Psoas muscle (tissue), 8 donors: ENCODE measurements around the gene C12orf56. TPM values are rescaled to one million over a fixed set of nuclear protein-coding genes. Genes with fewer than 3 reads are reported as not detected.
A peak's percentile ranks its signal among the peaks of the same experiment; 100 is the strongest.

Source experiments
- ATAC-seq, 4 donors: fragments of 200-7000 bp; cut with Tn5 transposase; one replicate each; pipeline ENCODE4 v1.9.1; 2020; ENCODE audit warnings: moderate library complexity in 3 of 4, mild to moderate bottlenecking in 2 of 4
- DNase-seq, 2 donors: peaks; one replicate each; pipeline ENCODE4 v3.0.0-alpha.2; 2020
- H3K27ac ChIP-seq: fragments of 200-600 bp; one replicate; pipeline ENCODE4 v1.8.0; 2022
- H3K27me3 ChIP-seq, 3 donors: fragments of 200-600 bp in 1 of 3; one replicate each; pipeline versions ENCODE4 v1.6.1 to v1.8.0; 2013 to 2022; ENCODE audit warnings: low read length in 2 of 3, mild to moderate bottlenecking in 2 of 3, moderate library complexity in 1 of 3; ENCODE audit not compliant: insufficient read depth in 3 of 3
- H3K36me3 ChIP-seq, 2 donors: fragments of 200-600 bp in 1 of 2; one replicate each; pipeline versions ENCODE4 v1.6.1 to v1.8.0; 2013 to 2022; ENCODE audit warnings: low read depth in 1 of 2, mild to moderate bottlenecking in 1 of 2, moderate library complexity in 1 of 2; ENCODE audit not compliant: insufficient read depth in 1 of 2
- H3K4me1 ChIP-seq: fragments of 200-600 bp; one replicate; pipeline ENCODE4 v1.8.0; 2022
- H3K4me3 ChIP-seq: fragments of 200-600 bp; one replicate; pipeline ENCODE4 v1.8.0; 2022; ENCODE audit warnings: mild to moderate bottlenecking
- H3K9me3 ChIP-seq: fragments of 200-600 bp; one replicate; pipeline ENCODE4 v1.8.0; 2022
- WGBS, 3 donors: extraction: QIAGEN DNeasy Blood & Tissue Kit; methylation state at CpG; one replicate each; pipeline versions ENCODE4 v1.1.6 to v1.1.7; 2013; 5-methylcytosine and 5-hydroxymethylcytosine counted together
- intact Hi-C, 2 donors: fragments of 100-400 bp; cut with DNase I; formaldehyde crosslinking; loops; one replicate each; pipeline versions ENCODE4 v1.11.0 to v1.14.2; 2022
- polyA plus RNA-seq, 3 donors: library from polyadenylated mRNA; stranded (reverse); fragments of 200-250 nt; gene quantifications; one replicate each; pipeline ENCODE4 v1.2.3, GENCODE V29; 2013
- total RNA-seq, 4 donors: library from RNA; stranded (reverse); fragmentation: NEBNext Ultra II Directional in 2 of 4; extraction: Animal tissue kit (Norgen Biotek cat#: 25700) in 2 of 4; gene quantifications; one replicate each; pipeline versions ENCODE4 v1.2.1 to v1.2.4, GENCODE V29; 2021 to 2023
- TF ChIP-seq, protein P1 (sequence below): fragments of 200-600 bp; IDR thresholded peaks from one replicate; pipeline ENCODE4 v1.8.0; 2022; ENCODE audit warnings: antibody characterized with exemption
- donor health status: healthy with polysubstance abuse.
- donor health status: DM: no; HTN: no; CAD: no; lungs with moderate emphysema.
- donor health status: Bipolar disorder and iron deficiency.
- donor health status: healthy.
- donor health status: DM: yes; HTN: yes; CAD: no.
- donor health status: DM: no; HTN: no; CAD: no.
- donor health status: DM: no; HTN: no; CAD: no.
- donor health status: DM: yes; HTN: yes; CAD: no.

C12orf56 gene
- total and polyA plus RNA-seq, 7 donors: 0.09 TPM; not detected in 6

DNA sequence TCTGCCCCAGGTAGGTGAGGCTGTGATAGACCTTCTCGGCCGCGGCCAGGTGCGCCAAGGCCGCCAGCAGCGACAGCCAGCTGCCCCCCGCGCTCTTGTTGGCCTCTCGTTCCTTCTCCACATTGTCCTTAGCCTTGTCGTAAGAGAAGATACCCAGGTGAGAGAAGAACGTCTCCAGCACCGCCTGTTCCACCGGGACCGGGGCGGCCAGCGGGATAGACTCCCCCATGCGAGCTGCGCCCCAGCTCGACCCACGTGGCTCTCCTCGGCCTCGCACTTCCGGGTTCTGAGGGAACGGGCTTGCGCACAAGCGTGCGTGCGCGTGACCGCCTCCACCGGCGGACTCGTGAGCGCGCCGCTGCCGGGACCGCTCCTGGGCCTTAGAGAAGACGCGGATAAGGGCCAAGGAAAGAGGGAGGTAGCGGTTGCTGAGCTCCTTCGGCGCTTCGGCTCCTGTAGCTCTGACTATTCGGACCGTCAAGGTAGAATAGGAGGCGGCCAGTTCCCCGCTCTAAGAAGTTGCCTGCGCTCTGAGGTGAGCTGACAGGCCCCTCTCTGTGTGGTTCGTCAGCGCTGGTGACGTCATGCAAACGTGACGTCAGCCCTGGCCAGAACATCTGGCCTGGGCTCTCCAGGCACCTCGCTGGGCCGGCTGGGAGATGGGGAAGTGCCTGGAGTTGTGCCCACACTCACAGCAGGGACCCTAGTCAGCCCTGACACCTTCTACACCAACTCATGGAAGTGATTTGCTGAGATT lies 168.4 kb downstream of the C12orf56 start, which contains the start of gene KICS2:
KICS2 (minus strand) TSS at position 288 of the 757 bp plus-strand sequence; CDS start at position 229, 59 bp downstream.
- H3K27me3 ChIP-seq: no peaks in the 10 kb centered on the region
- peak; percentile 95 to 97 for DNase-seq
- H3K4me1 ChIP-seq: peaks cover 4% of the 10 kb centered on the region
- no peaks in the 10 kb centered on the region for H3K9me3 ChIP-seq
- ATAC-seq: peak; percentile 99 to 100 (median 100)
- WGBS, 3 donors: 0% methylated on average over 54 to 56 of the region's 56 CpGs
- H3K27ac ChIP-seq: peak within 1 kb of the TSS; percentile 97
- no peaks in the 10 kb centered on the region for H3K36me3 ChIP-seq
- peak within 1 kb of the TSS; percentile 95 for H3K4me3 ChIP-seq
- TF ChIP-seq, protein P1, sequence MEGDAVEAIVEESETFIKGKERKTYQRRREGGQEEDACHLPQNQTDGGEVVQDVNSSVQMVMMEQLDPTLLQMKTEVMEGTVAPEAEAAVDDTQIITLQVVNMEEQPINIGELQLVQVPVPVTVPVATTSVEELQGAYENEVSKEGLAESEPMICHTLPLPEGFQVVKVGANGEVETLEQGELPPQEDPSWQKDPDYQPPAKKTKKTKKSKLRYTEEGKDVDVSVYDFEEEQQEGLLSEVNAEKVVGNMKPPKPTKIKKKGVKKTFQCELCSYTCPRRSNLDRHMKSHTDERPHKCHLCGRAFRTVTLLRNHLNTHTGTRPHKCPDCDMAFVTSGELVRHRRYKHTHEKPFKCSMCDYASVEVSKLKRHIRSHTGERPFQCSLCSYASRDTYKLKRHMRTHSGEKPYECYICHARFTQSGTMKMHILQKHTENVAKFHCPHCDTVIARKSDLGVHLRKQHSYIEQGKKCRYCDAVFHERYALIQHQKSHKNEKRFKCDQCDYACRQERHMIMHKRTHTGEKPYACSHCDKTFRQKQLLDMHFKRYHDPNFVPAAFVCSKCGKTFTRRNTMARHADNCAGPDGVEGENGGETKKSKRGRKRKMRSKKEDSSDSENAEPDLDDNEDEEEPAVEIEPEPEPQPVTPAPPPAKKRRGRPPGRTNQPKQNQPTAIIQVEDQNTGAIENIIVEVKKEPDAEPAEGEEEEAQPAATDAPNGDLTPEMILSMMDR: no peak
- intact Hi-C loops: loop anchor here in 1 of 2 donors (10.0 kb wide), 1 partner anchor 183 kb away; the partner anchor contains the start of gene XPOT

DNA sequence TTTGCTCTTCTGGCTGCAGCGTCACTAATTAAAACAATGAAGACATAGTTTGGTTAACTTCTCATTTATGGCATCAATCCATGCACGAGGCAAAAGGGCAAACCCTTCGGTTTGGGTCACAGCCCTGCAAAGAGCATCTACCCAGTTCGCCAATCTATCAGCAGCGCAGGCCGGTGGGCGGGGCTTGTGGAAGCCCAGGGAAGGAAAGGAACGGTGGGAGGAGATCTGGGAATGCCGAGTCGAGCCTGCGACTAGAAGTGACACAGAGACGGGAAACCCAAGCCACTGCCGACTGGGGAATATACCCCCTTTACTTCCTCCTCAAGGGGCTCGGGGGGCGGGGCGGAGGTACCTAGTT lies 168.9 kb downstream of the C12orf56 start:
- Histone ChIP-seq H3K27ac (peak overlapping the region; percentile 97), H3K4me1 (peaks cover 4% of the 10 kb centered on the region), H3K36me3 (no peaks in the 10 kb centered on the region), H3K4me3 (peak overlapping the region; percentile 95), H3K9me3 (no peaks in the 10 kb centered on the region), H3K27me3 (no peaks in the 10 kb centered on the region)
- WGBS, 3 donors: 0 to 1% (median 0%) methylated on average over 14 to 16 of the region's 16 CpGs
- intact Hi-C loops: loop anchor here in 1 of 2 donors (10.0 kb wide), 1 partner anchor 183 kb away; the partner anchor contains the start of gene XPOT
- peak; percentile 89 to 90 for DNase-seq
- ATAC-seq: peak; percentile 81 to 85 (median 82)
- TF ChIP-seq, protein P1: no peak

DNA sequence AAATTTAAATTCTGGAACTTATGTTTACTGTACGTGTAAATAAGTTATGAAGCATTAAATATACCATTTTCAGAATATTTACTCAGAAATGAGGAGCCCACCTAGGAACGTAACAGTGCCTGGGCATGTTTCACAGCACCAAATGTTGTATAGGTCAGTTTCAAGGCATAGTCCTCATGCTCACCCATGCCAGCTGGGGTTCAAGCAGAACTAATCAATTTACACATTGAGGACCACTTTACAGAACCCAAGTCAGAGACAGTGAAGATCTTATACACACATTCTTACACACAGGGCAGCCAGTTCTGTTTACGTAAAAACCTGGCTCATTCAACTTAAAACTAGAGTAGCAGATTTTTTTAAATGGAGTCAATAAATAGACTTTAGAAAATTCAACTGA lies 170.5 kb downstream of the C12orf56 start:
- intact Hi-C loops: loop anchor here in 1 of 2 donors (10.0 kb wide), 1 partner anchor 185 kb away; the partner anchor contains the start of gene XPOT
- ATAC-seq (no peak), DNase-seq (no peak)
- Histone ChIP-seq H3K27ac (no peak overlapping the region), H3K4me1 (peaks cover 4% of the 10 kb centered on the region), H3K36me3 (peaks cover 0 to 6% of the 10 kb centered on the region in 2 donors), H3K27me3 (no peaks in the 10 kb centered on the region), H3K4me3 (no peak overlapping the region), H3K9me3 (no peaks in the 10 kb centered on the region)
- WGBS, 3 donors: 95 to 99% (median 95%) methylated on average over 3 of the region's 3 CpGs
- TF ChIP-seq, protein P1: no peak

DNA sequence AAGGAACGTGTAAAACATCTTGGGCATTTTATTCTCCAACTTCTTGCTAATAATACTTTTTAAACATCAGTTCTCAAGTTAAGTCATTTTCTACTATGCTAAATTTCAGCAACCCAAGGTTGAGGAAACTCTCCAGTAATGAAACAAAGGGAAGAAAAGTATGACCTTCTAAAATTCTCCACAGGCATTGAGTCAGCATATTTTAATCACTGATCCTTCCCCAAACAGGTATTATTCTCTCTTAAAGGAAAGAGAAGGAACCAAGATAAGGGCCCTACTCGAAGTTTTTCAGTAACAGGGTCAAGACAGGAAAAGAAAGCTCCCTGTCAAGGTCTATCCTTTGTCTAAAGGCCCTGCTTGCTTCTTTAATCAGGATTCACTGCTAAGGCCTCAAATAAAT lies 171.4 kb downstream of the C12orf56 start:
- 57 to 72% (median 62%) methylated on average over 2 of the region's 2 CpGs for WGBS, 3 donors

More for the DNA sequence above, 171.4 kb downstream of the C12orf56 start:
- peaks cover 4% of the 10 kb centered on the region for H3K4me1 ChIP-seq
- intact Hi-C loops: no loop called here
- peaks cover 0 to 15% of the 10 kb centered on the region in 2 donors for H3K36me3 ChIP-seq
- no peak for ATAC-seq
- H3K9me3 ChIP-seq: no peaks in the 10 kb centered on the region
- H3K4me3 ChIP-seq: no peak overlapping the region
- H3K27ac ChIP-seq: no peak overlapping the region
- TF ChIP-seq, protein P1: no peak
- no peaks in the 10 kb centered on the region for H3K27me3 ChIP-seq
- DNase-seq: no peak
